GM21515 (cell line): Measurements from ENCODE around the gene NPSR1.
"Not testable (repeated sequence)": the region's sequence is repeated elsewhere in the genome, so short reads cannot be mapped to it uniquely, and the experiment has no call there.

Source experiments
- ATAC-seq: cut with Tn5 transposase; IDR thresholded peaks from one replicate; pipeline ENCODE4 v1.9.1; 2021; ENCODE audit not compliant: unreplicated experiment

The NPSR1 gene

DNA sequence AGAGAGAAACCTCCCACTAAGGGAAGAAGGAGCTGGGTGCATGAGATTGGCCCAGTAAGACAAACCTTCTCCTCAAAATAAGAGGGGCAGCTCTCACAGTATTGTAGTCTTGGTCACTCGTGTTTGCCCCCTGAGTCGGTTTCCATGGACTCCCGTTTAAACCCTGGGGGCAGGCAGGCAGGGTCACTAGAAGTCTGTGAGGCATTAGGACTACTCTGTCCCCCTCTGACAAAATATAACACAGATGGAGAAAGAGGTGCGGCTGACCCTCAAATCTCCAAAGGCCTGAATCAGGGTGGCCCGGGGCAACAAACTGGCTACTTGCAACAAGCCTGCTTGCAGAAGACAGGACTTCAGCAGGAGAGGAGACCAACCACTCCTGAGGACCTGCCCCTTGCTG lies 210.6 kb downstream of the NPSR1 start:
- not testable (repeated sequence) for ATAC-seq

DNA sequence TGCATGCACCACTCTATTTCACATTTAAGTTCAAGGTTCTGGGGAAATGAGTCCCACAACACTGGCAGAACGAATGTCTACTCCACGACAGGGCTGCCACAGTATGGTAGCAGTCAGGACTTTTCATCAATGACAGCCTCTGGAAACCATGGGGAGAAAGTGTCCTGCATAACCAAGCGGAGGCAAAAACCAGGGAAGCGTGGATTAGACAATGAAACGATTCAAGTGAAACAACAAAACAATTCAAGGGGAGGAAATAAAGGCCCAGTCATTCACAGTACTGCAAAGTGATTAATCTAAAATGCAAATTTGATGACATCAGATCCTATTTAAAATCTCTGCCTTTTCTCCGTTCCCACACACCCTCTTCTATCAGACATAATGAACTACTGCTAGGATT lies 211.0 kb downstream of the NPSR1 start:
- no peak for ATAC-seq

DNA sequence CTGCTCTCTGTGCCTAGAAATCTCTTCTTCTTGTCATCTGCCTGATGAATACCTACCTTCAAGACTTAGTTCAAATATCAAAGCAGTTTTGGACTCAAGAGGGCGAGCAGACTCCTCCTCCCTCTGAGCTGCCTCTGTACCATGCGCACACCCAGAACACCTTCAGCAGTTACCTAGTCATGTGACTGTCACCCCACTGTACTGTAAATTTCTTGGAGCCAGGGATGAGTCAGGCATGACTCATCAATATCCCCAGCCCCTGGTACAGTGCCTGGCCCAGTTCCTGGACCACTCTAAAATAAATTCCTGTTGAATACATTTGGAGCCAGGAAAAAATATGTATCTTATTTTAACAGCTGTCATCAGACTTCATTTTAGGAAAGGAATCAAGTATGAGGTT lies 212.0 kb downstream of the NPSR1 start:
- not testable (repeated sequence) for ATAC-seq

DNA sequence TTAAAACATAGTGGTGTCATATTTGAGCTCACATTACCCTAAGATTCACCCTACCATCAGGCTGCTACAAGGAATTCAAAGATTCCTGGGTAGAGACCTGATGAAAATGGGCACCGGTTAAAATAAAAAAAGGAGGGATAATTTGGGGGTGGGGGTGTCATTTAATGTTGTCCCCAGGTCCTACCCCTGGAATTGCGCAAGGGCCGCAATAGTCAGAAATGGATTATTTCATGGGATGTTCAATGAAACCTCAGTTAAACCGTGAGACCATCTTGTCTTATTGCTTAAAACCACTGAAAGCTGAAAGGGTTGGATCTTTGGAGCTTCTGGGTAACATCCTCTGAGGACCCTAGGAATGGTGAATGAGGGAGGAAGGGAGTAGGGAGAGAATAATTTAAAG lies 216.3 kb downstream of the NPSR1 start:
- ATAC-seq, result not testable (repeated sequence)

DNA sequence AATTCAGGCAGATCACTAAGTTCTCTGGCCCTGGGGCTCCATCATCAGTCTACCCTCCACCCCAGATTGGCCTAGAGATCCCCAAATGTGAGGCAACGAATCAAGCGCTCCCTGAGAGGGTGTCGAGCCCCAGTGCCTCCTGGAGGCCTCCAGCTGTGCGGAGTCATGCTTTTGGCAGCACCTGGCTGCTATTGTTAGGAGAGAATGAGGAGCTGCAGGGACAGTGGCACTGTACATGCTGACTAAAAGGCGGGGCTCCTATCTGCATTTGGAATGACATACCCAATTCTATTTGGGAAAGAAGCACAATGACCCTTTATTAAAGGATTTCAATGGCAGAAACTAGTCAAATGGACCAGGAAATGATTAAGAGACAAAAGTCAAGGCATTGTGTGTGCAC lies 217.5 kb downstream of the NPSR1 start:
- no peak for ATAC-seq

DNA sequence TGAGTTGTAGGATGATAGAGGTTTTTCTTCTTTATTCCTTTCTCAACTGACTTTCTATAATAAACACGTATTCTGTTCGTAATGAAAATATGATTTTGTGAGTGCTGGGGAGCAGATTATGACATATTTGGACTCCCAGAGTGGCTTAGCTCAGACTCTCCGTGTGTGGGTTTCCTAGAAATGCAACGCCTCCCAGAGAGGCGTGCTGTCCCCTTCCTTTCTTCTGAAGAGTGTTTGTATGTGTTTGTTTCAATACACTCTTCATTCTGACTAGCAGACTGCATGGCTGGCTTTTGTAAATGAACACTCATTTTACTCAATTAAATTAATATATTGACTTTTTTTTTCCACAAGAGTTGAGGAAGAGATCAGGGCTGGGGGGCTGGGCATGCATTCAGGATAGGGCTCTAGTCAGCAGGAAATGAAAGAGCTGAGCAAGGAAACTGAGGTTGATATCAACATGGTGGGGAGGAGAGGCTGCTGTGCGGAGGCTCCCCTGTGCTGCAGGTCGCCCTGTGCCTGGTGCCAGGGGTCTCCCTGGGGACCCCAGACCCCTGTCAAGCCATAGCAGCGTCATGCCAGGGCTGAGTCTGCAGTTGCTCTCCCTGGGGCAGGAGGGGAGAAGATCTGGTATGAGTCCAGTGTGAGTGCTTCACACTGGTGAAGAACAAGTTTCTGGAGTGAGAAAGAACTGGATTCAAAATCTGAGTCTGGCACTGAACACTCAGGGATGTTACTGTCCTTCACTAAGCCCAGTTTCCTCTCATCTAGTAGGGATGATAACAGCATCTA lies 221.1 kb downstream of the NPSR1 start:
- ATAC-seq, result not testable (repeated sequence)

DNA sequence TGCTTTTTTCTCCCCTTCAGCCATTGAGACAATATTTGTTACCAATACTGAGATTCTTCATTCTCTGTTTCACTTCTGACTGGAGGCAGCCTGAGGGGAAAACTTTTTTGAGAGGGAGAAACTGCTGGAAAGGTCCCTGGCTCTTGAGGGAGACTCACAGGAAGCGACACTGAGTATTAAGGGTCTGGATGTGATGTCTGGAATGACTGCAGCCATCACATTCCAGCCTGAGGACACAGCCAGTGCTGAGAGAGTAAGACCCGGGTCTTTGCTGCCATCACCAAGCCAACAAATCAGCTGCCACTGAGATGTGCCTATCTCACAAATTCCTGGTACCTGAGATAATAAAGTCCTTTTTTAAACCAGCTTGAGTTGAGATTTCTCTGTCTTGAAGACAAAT lies 221.9 kb downstream of the NPSR1 start:
- no peak for ATAC-seq

DNA sequence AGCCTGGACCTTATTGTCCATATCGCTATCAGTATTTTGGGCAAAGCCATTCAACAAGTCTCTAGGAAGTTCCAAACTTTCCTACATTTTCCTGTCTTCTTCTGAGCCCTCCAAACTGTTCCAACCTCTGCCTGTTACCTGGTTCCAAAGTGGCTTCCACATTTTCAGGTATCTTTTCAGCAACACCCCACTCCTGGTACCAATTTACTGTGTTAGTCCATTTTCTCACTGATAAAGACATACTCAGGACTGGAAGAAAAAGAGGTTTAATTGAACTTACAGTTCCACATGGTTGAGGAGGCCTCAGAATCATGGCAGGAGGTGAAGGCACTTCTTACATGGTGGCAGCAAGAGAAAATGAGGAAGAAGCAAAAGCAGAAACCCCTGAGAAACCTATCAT lies 225.8 kb downstream of the NPSR1 start:
- not testable (repeated sequence) for ATAC-seq

DNA sequence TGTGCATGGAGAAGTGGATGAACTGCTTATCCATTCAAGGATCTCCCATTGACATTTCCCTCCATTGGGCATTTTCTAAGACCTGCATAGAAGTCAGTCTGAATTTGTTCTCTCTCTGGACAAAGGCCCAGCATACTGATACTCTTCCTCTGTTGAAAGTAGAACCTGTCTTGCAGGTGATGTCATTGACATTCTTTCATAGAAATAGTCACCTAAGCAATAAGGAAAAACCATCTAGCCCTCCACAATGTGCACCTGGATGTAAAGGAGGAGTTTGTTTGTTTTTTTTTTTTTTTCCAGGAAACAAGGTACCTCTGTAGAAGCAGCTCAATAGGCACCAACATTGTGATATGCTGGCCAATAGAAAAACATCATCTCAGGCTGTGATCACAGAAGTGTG lies 228.8 kb downstream of the NPSR1 start:
- ATAC-seq, result no peak

DNA sequence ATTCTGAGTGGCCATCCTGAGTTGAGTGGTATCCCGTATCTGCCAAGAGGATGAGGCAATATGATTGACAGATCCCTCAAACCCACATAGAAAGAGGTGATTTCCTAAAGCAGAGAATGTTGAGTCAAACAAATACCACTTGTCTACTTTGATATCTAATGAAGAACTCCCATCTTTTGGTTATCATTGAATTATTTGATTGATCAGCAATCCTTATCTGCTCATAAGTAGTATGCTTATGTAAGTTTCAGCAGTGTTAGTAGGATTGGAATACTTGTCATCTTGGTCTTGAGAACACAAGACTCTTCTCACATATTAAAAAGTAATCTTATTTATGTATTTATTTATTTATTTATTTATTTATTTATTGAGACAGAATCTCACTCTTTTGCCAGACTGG lies 231.9 kb downstream of the NPSR1 start:
- ATAC-seq, result no peak

DNA sequence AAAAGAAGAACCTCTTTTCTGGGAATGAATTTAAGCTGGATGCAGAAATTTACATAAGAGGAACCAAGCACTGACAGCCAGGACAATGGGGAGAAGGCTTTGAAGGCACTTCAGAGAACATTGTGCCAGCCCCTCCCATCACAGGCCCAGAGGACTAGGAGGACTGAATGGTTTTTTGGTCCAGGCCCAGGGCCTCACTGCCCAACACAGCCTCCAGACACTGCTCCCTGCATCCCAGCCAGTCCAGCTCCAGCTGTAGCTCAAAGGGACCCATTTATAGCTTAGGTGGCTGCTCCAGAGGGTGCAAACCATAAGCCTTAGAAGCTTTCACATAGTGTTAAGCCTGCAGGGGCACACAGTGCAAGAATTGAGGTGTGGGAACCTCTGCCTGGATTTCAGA lies 237.2 kb downstream of the NPSR1 start:
- ATAC-seq, result no peak
